Muscle layer of colon (tissue), 2 donors: ENCODE data around the gene SYNGR4.

Experiments
- H3K27ac ChIP-seq: one replicate; pipeline ENCODE4 v1.7.0; 2013; ENCODE audit warnings: low read depth, mild to moderate bottlenecking, low read length, moderate library complexity
- H3K27me3 ChIP-seq, 2 donors: one replicate each; pipeline ENCODE4 v1.7.0; 2013; ENCODE audit warnings: low read length in 2 of 2, mild to moderate bottlenecking in 2 of 2; ENCODE audit not compliant: insufficient read depth in 2 of 2, control insufficient read depth in 1 of 2
- H3K36me3 ChIP-seq: one replicate; pipeline ENCODE4 v1.7.0; 2013; ENCODE audit warnings: mild to moderate bottlenecking, low read length; ENCODE audit not compliant: insufficient read depth
- H3K4me1 ChIP-seq: one replicate; pipeline ENCODE4 v1.7.0; 2013; ENCODE audit warnings: mild to moderate bottlenecking, low read length; ENCODE audit not compliant: insufficient read depth
- H3K4me3 ChIP-seq, 2 donors: one replicate each; pipeline ENCODE4 v1.7.0; 2013; ENCODE audit warnings: low read length in 2 of 2, low read depth in 1 of 2, mild to moderate bottlenecking in 1 of 2, moderate library complexity in 1 of 2
- H3K9ac ChIP-seq: one replicate; pipeline ENCODE4 v1.7.0; 2013; ENCODE audit warnings: low read length
- H3K9me3 ChIP-seq: one replicate; pipeline ENCODE4 v1.7.0; 2013; ENCODE audit warnings: mild to moderate bottlenecking, low read length
- donor health status: abdominal sarcoma.
- donor health status: Adenocarcinoma of cecum.

SYNGR4 gene

DNA sequence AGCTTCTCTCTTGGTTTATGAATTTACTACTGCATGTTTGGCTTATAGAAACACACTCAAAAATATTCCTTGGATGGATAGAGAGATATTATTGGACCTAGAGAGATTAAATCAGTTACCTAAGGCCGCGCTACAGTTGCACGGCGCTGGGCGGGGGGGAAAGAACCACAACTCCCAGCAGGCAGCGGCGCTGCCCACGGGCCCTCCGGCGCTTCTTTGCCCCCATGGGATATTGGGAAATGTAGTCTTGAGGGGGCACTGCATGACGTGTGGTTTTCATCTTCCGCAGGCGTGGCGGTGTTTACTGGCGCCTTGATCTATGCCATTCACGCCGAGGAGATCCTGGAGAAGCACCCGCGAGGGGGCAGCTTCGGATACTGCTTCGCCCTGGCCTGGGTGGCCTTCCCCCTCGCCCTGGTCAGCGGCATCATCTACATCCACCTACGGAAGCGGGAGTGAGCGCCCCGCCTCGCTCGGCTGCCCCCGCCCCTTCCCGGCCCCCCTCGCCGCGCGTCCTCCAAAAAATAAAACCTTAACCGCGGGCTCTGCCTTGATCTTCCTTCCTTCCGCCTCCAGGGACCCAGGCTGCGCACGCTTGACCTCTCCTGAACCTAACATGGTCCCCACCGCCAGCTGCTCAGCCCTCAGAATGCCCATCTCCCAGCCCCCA lies 34.0 kb upstream of the SYNGR4 start:
- peaks cover 54% of the 10 kb centered on the region for H3K4me1 ChIP-seq
- H3K9me3 ChIP-seq, result no peaks in the 10 kb centered on the region
- no peaks in the 10 kb centered on the region for H3K27me3 ChIP-seq
- H3K4me3 ChIP-seq, result peak overlapping the region in 1 of 2 donors; percentile 17
- H3K27ac ChIP-seq, result peak overlapping the region; percentile 45
- H3K36me3 ChIP-seq, result peaks cover 17% of the 10 kb centered on the region
- H3K9ac ChIP-seq, result no peak overlapping the region

DNA sequence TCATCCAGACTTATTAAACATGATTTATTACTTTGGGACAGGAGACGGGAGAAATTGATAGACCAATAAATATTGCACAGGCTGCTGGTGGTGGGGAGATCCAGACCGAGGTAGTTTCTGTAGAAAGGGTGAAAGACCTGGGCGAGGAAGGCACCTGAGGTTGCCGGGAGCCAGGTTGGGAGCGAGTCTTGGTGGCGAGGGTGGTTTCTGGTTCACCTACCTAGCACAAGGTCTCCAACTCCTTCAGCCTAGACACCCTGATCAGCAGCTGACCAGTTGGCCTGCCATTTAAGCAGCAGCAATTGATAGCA lies 31.9 kb upstream of the SYNGR4 start:
- no peak overlapping the region for H3K9ac ChIP-seq

DNA sequence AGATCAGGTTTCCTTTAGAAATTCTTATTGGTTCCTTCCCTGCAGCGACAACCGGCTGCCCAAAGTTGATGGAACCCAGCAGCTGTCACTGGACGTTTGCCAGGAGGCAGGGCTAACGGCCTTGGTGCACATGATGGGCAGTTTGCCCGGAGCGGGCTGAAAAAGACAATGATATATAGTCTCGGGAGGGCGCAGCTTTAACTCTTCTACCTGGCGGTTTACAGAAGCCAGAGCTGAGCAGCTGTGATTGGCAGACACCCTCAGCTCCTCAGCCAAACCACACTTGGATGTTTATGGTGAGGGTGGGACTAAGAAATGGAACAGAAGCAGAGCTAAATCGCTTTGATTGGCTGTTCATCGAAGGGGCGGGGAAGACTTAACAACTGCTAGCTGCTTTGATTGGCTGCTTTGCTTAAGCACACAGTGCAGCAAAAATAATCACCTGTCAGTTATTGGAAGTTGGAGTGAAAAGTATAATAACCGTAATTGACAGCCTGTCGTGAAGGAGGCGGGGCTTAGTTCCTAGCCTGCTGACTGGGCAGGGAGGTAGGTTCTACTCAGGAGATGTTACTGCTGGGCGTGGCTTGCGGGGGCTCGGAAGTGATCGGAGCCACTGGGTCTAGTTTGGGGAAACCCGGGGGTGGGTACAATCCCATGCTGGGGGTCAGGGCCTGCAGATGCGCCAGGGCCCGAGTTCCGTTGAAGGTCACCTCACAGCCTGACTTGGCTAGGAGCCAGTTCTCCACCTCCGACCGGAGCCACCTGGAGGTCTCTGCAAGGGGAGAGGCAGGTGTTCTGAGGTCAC lies 31.3 kb upstream of the SYNGR4 start:
- Histone ChIP-seq H3K9ac (peak overlapping the region; percentile 66), H3K27me3 (no peaks in the 10 kb centered on the region), H3K4me1 (peaks cover 38% of the 10 kb centered on the region), H3K27ac (peak overlapping the region; percentile 90), H3K4me3 (peak overlapping the region; percentile 44 to 61), H3K9me3 (no peaks in the 10 kb centered on the region), H3K36me3 (peaks cover 11% of the 10 kb centered on the region)

More for the DNA sequence above, 31.9 kb upstream of the SYNGR4 start:
- Histone ChIP-seq H3K27ac (peak overlapping the region; percentile 90), H3K9me3 (no peaks in the 10 kb centered on the region), H3K36me3 (peaks cover 16% of the 10 kb centered on the region), H3K27me3 (no peaks in the 10 kb centered on the region), H3K4me3 (peak overlapping the region in 1 of 2 donors; percentile 61), H3K4me1 (peaks cover 43% of the 10 kb centered on the region)

DNA sequence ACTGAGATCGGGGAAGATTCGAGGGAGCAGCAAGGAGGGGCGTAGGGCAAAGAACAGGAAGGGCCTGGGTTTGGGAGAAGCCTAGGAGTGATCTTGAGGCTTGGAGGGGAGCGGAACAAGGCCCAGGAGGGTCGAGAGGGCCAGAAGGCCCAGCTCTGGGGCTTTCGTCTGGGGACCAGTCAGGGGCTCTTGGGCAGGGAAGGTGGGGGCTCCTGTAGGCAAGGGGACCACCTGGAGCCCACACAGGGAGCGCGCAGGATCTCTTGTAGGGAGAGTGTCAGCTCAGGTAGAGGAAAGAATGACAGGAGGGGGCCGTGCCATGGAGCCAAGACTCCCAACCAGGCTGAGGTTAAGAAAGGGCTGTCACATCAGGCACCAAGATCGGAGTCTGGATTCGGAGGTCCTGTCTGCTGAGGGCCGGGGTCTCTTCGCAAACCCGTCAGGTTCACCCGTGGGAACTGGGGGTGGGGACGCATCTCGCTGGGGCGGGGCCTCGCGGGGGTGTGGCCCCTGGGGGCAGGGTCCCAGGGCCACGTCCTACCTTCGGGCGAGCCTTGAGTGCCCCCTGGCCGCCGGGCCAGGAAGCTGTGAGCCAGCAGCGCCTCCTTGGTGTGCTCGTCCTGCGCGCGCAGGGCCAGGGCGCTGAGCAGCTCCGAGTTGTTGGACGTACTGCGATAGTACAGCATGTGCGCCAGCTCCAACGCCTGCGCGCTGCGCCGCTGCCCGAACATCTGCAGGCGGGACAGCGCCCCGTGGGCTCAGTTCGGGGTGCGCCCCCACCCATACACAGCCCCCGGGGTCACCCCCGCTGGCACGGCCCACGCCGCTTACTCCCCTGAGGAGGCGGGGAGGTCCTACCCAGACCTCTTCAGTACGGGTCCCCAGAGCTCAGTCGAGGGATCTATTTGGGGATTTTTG lies 30.4 kb upstream of the SYNGR4 start:
- H3K9me3 ChIP-seq, result no peaks in the 10 kb centered on the region
- H3K27ac ChIP-seq, result peak overlapping the region; percentile 90
- H3K36me3 ChIP-seq, result peaks cover 11% of the 10 kb centered on the region
- H3K4me3 ChIP-seq, result peak overlapping the region; percentile 44 to 61
- no peaks in the 10 kb centered on the region for H3K27me3 ChIP-seq
- peak overlapping the region; percentile 66 for H3K9ac ChIP-seq
- peaks cover 38% of the 10 kb centered on the region for H3K4me1 ChIP-seq

DNA sequence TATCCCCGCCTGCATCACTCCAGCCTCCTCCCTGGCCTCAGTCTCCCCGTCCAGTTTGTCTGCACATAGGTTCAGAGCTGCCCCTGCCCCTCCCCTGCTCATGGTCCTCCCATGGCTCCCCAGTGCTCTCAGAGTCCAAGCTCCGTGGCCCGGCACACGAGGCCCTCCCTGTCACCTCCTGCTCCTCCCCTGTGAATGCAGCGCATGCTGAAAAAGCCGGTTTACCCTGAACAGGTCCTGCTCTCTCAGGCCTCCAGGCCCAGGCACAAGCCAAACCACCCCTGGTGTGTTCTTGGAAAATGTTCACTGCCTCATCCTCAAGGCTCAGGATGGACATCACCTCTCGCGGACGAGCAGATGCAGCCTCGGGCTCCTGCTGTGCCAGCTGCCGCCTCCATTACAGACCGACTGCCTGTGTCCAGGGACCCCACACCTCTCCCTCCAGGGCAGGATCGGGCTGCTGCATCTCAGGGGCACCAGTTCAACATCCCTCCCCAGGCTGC lies 25.9 kb upstream of the SYNGR4 start:
- Histone ChIP-seq H3K9me3 (no peaks in the 10 kb centered on the region), H3K4me3 (no peak overlapping the region), H3K9ac (no peak overlapping the region), H3K36me3 (peaks cover 5% of the 10 kb centered on the region), H3K27ac (no peak overlapping the region), H3K27me3 (no peaks in the 10 kb centered on the region), H3K4me1 (peaks cover 4% of the 10 kb centered on the region)

DNA sequence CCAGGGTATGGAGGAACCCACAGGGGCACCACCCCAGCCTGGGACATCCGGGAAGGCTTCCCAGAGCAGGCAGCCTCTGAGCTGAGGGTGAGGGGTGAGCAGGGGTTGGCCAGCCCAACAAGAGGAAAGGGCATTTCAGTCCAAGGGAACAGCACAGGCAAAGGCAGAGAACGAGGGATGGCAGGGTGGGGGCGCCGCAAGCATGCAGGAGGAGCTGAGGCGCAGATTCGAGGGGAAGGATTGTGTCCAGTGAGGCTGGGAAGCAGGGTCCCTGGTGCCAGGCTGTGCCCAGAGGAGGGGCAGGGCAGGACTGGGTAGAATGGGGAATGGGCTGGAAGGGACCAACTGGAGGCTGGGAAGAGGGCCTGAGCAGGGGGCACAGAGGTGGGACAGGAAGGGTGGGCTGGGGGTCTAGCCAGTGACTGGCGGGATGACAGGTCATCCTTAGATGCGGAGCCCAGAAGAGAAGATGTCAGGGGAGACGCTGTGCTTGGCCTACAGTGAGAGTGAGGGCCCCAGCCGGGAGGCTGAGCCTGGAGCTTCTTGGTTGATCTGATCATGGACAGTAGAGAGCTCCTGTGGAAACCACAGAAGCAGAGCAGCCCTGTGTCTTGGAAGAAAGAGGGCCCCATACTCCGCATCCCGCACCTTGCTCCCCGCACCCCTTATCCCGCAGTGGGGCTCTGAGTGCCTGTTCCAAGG lies 25.2 kb upstream of the SYNGR4 start:
- no peaks in the 10 kb centered on the region for H3K4me1 ChIP-seq
- peaks cover 5% of the 10 kb centered on the region for H3K36me3 ChIP-seq
- H3K9me3 ChIP-seq, result no peaks in the 10 kb centered on the region
- H3K9ac ChIP-seq, result no peak overlapping the region
- H3K27ac ChIP-seq, result no peak overlapping the region
- H3K27me3 ChIP-seq, result no peaks in the 10 kb centered on the region
- no peak overlapping the region for H3K4me3 ChIP-seq

DNA sequence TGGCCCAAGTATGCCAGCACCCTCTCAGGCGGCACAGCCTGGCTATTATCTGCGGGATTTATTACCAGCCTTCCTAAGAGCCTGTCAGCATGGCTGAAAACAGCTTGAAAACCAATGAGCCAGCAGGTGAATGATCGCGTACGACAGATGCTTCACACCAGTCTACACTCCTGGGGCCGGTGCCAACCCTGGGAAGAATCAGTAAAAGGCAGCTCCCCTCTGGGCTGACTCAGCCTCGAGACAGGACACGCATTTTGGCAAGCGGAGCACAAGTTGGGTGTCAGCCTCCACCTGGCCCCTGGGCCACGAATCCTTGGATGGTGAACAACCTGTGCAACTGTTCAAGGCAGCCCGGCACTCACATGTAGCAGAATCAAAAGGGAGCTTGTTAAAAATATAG lies 23.2 kb upstream of the SYNGR4 start:
- no peak overlapping the region for H3K4me3 ChIP-seq

DNA sequence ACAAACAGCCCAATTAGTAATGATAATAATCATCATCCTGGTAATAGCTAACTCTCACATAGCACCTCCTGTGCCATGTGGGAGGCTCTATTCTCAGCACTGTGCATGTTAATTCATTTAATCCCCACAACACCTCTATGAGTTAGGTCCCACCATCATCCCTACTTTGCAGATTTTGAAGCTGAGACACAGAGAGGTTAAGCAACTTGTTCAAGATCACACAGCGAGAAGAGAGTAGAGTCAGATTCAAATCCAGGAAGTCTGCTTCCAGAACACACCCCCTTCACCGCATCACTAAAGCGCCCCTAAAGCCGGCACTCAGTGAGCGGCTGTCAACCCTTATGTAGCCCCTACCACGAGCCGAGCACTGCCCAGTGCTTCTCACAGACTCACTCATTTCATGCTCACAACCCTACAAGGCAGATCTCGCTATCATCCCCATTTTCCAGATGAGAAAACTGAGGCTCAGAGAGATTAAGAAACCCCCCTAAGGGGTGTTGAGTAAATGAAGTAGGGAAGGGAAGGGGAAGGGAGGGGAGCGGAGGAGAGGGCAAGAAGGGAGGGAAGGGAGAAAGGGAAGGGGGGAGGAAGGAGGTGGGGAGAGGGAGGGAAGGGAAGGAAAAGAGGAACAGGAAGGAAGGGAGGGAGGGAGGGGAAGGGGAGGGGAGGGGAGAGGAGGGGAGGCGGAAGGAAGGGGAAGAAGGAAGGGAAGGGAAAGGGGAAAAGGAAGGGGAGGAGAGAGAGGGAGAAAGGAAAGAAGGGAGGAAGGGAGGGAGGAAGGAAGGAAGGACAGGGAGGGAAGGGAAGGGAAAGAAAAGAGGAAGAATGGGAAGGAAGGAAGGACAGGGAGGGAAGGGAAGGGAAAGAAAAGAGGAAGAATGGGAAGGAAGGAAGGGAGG lies 22.4 kb upstream of the SYNGR4 start:
- Histone ChIP-seq H3K36me3 (peaks cover 5% of the 10 kb centered on the region), H3K9ac (no peak overlapping the region), H3K27ac (no peak overlapping the region)

More for the DNA sequence above, 23.2 kb upstream of the SYNGR4 start:
- Histone ChIP-seq H3K9me3 (no peaks in the 10 kb centered on the region), H3K27me3 (no peaks in the 10 kb centered on the region), H3K27ac (no peak overlapping the region), H3K9ac (no peak overlapping the region), H3K4me1 (no peaks in the 10 kb centered on the region), H3K36me3 (peaks cover 5% of the 10 kb centered on the region)

DNA sequence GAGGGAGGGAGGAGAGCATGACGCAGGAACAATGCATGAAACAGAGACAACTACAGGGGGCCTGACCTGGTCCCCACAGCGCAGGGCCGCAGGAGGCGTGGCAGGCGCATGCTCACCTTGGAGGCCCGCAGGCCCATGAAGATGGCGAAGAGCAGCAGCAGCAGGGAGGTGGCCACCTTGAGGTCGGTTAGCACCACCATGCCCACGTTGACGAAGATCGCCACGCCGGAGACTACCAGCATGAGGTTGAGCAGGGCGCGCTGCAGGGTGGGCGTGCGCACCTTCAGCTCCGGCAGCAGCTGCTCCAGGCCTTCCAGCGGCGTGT lies 21.8 kb upstream of the SYNGR4 start:
- Histone ChIP-seq H3K9ac (no peak overlapping the region), H3K4me3 (no peak overlapping the region), H3K36me3 (peaks cover 5% of the 10 kb centered on the region), H3K27ac (no peak overlapping the region), H3K9me3 (no peaks in the 10 kb centered on the region), H3K27me3 (no peaks in the 10 kb centered on the region), H3K4me1 (no peaks in the 10 kb centered on the region)

More for the DNA sequence above, 22.4 kb upstream of the SYNGR4 start:
- Histone ChIP-seq H3K9me3 (no peaks in the 10 kb centered on the region), H3K4me1 (no peaks in the 10 kb centered on the region), H3K27me3 (no peaks in the 10 kb centered on the region), H3K4me3 (no peak overlapping the region)

DNA sequence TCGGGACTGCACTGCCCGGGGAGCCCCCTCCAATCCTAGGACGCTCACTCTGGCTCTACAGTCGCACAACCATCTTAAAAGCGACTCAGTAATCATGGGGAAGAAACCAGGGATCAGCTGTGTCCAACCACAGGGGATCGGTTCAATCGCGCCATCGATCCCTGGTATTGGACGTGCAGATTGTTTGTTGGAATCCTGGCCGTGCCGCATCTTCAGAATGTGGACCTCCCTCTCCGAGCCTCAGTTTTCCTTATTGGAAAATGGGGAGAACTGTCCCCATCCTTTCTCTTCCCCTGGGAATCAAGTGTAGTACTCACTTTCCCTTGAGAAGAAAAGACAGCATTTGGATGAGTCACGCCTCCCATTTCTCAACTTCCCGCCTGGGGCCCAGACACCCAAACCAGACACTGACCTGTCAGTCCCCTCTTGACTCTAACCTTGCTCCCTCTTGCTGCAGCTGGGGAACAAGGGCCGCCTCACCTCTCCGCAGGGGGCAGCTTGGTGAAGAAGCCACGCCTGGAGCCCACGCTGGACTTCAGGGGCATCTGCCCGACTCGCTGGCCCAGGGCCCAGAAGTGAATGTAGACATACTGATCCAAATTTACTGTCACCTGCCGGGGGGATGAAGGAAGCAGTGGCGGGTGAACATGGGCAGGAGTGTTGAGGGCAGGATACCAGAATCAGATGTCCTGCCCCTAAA lies 21.2 kb upstream of the SYNGR4 start:
- Histone ChIP-seq H3K9me3 (no peaks in the 10 kb centered on the region), H3K4me3 (no peak overlapping the region), H3K27me3 (no peaks in the 10 kb centered on the region), H3K9ac (no peak overlapping the region), H3K36me3 (peaks cover 5% of the 10 kb centered on the region), H3K4me1 (no peaks in the 10 kb centered on the region), H3K27ac (no peak overlapping the region)
